Fibroblast of the conjunctiva (primary cell): Measurements from ENCODE around the gene COX6A1.

Experiments used
- DNase-seq: peaks from one replicate; pipeline ENCODE4 v3.0.0-alpha.2; 2010; ENCODE audit warnings: low read depth

The COX6A1 gene

DNA sequence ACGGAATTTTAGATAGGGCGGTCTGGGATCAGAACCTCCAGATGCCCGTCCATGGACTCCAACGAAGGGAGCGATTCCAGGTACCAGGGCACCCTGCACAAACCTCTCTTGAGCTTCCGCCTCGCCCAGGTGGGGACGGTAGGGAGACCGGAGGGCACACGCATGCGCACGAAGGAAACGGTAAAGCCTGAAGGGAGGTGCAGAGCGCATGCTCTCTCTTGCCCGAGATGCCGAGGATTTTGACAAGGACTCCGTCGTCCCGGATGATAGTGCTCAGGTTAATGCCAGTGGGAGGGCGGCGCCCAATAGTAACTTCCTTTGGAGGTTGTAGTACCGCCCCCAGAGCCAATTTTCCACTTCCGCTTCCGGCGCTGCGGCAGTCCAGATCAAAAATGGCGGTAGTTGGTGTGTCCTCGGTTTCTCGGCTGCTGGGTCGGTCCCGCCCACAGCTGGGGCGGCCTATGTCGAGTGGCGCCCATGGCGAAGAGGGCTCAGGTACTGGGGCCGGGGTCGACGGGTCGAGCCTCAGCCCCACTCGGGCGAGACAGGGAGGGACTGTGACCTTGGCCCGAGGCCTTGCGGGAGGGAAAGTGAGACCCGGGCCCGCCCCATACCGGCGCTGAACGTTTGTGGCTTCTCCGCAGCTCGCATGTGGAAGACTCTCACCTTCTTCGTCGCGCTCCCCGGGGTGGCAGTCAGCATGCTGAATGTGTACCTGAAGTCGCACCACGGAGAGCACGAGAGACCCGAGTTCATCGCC is at the start of gene COX6A1:
Gene COX6A1, plus strand, starts transcription at position 379 of the 760 bp plus-strand sequence. Its CDS starts 14 bp downstream, at position 393.
- peak; percentile 94 for DNase-seq

- DNase-seq, result no peak
Observed at GRCh38 chr12:120388691-120389481, 49.0 kb upstream of the COX6A1 start.

- DNase-seq, result no peak
Observed at GRCh38 chr12:120390540-120391120, 47.3 kb upstream of the COX6A1 start.

DNA sequence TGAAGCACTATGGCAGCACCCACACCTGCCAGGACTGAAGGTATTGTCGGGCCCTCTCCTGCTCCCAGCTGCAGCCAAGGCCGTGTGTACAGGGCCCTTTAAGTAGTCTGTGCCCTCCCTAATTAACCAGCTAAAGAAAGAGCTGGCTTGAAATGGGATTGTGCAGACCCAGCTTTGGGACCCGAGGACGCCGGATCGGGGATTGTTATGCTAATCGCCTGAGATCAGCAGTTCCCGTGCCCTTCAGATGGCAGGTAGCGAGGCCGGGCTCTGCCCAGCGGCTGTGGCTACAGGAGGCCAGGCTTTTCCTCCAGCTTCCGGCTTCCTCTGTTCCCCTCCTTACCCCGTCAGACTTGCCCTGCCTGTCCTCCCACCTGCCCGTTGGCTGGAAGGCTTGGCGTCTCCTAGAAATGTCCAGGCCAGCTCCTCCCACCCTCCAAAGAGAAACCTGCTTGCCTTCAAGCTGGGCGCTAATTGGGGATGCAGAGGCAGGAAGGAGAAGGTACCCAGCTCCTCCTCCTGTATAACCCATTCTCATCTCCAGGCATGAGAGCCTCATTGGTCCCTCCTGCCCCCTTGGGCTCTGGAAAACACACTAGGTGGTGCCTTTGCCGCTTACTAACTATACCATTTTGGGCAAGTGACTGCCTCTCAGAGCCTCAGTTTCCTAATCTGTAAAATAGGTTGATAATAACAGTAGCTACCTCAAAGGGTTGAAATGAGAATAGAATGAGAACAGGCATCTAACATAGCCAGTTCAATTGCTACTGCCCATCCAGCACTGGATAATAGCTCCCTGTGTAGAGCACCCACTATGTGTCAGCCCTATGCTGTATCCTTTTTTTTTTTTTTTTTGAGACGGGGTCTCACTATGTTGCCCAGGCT is 43.2 kb upstream of the COX6A1 start:
- DNase-seq, result no peak

DNA sequence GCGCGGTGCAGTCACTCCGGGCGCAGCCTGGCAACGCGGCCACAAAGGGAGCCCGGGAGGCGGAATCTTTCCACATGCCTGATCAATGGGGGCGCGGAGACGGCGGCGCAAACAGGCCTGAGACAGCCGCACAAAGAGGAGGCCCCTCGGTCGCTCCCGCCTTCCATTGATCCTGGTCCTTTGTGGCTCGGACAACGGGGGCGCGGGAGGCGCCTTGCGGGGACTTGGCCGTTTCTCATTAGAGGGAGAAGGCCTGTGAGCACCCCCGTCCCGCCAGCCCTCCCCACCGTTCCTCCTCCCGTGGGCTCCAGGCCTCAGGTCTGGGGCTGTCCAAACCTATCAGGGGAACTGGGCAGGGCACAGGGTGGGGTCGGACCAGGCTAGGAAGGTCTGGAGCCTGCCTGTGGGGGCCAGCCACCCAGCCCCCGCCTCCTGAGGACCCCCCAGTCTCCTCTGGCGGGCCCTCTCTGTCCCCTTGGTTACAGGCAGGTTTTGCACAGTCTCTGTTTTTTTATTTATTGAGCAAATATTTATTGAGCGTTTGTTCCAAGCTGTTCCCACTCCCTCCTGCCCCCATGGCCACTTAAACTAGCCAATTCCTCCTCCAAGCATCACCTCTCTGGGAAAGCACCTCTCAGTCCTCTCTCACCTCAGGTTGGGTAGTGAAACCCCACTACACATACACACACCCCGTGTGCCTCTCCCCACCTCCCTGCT is 39.9 kb upstream of the COX6A1 start:
- no peak for DNase-seq

DNA sequence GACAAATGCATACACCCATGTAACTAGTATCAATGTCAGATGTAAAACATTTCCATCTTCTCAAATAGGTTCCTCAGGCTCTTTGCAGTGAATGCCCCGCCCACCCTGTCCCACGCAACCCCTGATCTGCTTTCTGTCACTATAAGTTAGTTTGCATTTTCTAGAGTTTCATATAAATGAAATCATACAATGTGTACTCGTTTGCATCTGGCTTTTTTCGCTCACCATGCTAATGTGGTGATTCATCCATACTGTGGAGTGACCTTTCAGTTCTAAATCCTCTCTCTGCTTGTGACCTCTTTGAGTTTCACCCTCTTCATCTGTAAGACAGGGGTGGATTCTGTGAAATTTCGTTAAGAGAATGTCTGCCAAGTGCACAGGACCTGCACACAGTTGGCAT is 38.4 kb upstream of the COX6A1 start:
- DNase-seq, result peak; percentile 45

- no peak for DNase-seq
Observed at GRCh38 chr12:120402217-120402616, 35.7 kb upstream of the COX6A1 start.

DNA sequence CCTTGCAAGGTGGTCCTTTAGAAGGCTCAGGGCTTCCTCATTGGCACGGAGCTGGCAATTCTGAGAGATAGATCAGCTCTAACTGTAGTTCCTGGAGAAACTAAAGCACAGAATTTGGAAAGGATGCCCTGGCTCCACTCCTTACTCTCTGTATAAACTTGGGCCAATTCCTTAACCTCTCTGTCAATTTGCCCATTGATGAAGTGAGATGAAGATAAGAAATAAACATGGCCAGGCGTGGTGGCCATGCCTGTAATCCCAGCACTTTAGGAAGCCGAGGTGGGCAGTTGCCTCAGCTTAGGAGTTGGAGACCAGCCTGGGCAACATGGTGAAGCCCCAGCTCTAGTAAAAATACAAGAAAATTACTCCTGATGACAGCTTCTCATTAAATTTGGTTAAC is 34.0 kb upstream of the COX6A1 start:
- no peak for DNase-seq

DNA sequence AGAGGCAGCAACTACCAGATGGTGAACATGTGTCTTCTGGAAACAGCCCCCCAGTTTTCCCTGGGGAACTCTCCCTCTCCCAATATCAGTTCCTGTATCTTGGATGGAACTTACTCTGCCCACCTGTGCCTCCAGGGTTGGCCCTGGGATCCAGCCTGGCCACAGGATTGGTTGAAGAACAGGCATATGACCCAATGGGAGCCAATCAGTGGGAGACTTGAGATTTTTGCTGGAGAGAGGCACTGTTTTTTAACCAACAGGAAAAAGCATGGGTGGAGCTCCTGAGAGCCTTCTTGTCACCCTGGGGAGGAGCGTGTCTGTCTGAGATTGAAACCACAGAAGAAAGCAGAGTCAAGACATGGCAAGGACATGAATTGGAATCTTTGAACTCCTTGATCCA is 33.6 kb upstream of the COX6A1 start:
- no peak for DNase-seq

DNA sequence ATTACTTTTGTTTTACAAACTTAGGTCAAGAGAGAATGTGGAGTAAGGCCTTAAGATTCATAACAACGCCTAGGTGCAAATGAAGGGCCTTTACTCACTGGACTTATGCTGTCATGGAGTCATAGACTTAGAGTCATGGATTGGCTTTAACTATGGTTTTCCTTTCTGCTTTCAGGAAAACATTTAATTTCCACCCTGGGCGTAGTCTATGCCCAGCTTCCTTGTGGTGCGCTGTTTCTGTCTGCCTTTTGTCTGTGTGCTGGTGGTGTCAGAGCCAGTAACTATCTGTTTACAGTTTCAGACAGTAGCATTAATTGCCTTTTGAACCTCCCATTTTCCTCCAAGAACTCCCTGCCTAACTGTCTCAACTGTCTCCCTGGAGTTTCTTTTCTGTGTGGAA is 31.8 kb upstream of the COX6A1 start:
- no peak for DNase-seq

GRCh38 chr12:120406553-120406952 is 31.4 kb upstream of the COX6A1 start:
- DNase-seq, result no peak

DNA sequence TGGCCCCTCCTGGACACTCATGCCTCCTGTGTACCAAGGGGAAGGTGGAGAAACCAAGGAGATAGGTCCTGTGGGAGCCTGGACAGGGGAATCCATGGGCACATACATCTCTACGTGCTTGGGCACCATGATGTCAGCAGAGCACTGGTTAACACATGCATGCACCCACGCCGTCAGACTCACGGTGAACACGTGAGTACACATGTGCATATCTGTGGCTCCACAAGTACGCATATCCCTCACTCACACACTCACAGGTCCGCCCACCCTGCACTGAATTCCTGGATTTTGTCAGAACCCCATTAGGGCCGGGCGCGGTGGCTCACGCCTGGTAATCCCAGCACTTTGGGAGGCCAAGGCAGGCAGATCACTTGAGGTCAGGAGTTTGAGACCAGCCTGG is 29.1 kb upstream of the COX6A1 start:
- DNase-seq, result no peak

DNA sequence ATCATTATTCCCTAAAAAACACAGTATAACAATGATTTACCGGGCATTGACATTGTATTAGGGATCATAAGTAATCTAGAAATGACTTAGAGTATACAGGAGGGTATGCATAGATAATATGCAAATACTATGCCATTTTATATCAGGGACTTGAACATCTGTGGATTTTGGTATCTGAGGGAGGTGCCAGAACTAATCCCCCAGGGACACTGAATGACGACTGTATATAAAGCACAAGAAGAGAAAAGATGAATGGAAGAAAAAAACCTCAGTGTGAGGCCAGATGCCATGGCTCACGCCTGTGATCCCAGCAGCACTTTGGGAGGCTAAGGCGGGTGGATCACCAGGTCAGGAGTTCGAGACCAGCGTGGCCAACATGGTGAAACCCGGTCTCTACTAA is 25.5 kb upstream of the COX6A1 start:
- no peak for DNase-seq

- no peak for DNase-seq
Observed at GRCh38 chr12:120413901-120414695, 23.8 kb upstream of the COX6A1 start.

DNA sequence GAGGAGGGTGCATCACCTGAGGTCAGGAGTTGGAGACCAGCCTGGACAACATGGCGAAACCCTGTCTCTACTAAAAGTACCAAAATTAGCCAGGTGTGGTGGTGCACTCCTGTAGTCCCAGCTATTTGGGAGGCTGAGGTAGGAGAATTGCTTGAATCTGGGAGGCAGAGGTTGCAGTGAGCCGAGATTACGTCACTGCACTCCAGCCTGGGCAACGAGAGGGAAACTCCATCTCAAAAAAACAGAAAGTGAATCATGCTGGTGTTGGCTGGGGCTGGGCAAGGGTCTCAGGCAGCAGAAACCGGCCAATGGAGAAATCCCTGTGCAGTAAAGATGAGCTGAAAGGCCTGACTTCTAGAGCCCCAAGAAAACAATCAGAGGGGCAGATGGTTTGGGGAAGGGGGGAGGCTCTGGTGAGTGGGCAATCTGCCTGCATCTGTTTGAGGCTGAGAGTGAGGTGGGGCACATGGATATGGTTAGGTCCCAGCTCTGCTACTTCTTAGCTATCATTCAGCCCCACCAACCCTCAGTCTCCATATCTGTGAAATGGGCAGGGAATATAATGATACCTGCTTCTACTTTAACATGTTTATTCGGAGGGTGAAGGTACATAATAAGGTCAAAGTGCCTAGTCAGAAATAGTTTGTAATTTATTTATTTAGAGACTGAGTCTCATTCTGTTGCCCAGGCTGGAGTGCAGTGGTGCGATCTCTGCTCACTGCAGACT is 21.3 kb upstream of the COX6A1 start:
- DNase-seq, result no peak

DNA sequence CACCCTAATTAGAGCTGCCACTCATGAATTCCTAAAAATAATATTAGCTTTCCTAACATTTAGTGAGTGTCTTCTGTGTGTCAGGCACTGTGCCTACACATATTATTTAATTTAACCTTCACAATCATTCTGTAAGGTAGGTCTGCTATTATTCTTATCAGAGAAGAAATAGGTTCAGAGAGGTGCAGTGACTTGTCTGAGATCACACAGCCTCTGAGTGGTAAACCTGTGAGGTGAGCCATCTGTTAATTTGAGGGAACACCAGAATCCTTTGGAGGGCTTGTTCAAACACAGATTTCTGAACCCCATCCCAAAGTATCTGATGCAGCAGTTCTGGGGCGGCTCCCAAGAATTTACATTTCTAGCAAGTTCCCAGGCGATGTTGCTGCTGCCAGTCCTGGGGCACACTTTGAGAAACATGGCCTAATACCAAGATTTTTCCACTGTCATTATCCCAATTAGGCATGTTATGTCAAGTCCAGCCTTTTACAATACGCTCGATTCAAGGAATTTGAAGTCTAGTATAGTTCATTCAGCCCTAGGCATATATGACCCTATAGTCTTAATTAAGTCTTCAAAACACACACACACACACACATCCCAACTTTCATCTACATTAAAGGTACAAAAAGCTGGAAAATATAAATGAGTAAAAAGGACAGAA is 19.9 kb upstream of the COX6A1 start:
- DNase-seq, result no peak

DNA sequence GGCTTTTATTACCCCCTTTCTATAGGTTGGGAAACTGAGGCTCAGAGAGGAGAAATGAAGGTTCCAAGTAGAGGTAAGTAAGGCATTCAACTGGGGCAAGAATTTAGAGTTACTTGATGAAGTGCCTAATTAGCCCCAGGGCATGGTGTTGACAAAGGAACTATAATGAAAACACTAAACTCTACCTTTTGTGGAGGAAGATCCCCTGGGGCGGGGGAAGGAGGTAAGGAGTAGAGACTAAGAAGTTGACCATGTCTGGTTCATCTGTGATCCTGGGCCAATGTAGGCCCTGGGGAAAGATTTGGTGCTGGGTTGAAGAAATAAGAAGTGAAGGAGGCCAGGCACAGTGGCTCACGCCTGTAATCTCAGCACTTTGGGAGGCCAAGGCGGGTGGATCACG is 16.2 kb upstream of the COX6A1 start:
- no peak for DNase-seq

GRCh38 chr12:120422892-120423456 is 14.9 kb upstream of the COX6A1 start:
- no peak for DNase-seq

DNA sequence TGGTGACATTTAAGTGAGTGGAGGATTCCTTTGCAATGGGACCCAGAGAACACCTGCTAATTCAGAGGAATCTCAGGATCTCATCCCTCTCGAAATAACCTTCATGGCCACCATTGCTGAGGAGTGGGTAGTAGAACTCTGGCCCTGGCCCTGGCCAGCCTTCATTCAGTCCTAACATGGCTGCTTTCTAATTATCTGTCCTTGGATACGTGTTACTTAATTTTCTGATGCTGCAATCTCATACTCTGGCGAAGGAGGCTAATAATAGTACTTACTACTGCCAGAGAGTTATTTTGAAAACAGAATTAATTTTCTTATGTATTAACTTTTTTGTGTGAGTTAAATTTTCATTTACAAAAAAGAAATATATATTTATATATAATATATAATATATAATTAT is 12.1 kb upstream of the COX6A1 start:
- no peak for DNase-seq
